ENCODE data around the gene XPO6.

The XPO6 gene

DNA sequence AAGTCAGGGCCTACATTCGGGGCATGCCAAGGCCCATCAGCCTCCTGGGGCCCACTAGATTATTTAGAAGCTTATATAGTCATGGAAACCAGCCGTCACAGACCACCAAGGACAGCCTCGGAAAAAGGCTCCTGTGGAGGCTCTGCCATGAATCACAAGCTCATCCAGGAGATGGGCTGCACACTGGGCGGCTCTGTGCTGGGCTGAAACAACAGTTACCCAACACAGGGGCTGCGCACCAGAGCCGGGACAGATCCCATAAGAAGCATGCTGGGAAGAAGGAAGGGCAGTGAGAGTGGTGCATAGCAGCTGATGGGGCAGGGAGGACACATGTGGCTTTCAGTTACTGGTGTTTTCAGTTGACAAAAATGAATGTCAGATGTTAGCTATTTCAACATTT is 80.6 kb downstream of the XPO6 start:
- TF ChIP-seq, protein P1, sequence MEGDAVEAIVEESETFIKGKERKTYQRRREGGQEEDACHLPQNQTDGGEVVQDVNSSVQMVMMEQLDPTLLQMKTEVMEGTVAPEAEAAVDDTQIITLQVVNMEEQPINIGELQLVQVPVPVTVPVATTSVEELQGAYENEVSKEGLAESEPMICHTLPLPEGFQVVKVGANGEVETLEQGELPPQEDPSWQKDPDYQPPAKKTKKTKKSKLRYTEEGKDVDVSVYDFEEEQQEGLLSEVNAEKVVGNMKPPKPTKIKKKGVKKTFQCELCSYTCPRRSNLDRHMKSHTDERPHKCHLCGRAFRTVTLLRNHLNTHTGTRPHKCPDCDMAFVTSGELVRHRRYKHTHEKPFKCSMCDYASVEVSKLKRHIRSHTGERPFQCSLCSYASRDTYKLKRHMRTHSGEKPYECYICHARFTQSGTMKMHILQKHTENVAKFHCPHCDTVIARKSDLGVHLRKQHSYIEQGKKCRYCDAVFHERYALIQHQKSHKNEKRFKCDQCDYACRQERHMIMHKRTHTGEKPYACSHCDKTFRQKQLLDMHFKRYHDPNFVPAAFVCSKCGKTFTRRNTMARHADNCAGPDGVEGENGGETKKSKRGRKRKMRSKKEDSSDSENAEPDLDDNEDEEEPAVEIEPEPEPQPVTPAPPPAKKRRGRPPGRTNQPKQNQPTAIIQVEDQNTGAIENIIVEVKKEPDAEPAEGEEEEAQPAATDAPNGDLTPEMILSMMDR (IDR thresholded peaks at IDR 0.05; ENCODE audit: insufficient read depth, low read depth, low read length, missing control alignments) = no peak
- DNase-seq (ENCODE audit: low read depth) = no peak
- no peak overlapping the region for H3K4me3 ChIP-seq (ENCODE audit: low read depth, low read length)

DNA sequence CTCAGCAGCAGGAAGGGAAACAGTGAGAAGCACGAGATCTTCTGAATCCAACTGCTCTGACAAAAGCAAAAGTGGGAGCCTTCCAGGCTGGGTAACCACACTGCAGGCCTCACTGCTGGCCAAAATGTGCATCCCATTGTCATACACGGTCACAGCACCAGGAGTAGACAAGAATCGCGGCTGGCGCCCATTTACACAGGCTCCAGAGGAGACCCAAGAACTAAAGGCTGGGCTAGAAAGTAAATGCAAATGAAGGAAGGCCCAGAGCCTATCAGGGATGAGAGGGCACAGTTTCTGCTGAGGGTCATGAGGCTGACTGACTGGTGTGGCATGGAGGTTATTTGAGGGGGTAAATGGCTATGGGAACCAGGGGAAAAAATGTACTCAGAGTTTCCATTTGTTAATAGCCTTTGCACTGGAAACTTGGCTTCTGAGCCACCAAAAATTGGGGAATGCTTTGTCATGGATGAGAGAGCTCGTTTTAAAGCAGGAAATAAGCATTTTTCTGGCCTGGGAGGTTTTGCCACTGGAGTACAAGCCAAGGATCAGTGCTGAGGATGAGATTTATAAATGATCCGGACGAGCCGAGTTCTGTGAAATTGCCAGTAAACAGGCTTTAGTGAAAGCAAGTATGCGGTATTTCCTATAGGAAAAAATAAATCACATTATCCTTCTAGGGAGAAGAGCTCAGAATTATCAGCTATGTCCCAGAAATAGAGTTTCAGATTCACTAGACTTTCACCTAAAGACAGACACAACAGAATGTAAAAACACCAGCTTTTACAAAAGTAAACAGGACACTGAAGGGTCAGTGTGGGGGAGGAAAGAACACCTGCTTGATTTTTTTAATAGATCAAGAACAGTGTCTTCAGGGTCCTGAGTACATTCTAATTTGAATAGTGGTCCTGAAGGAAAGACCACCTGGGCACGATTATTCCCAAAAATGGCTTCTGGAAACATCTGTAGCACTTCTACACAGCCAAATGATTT is 81.4 kb downstream of the XPO6 start:
- TF ChIP-seq, protein P1 (IDR thresholded peaks at IDR 0.05; ENCODE audit: insufficient read depth, low read depth, low read length, missing control alignments) = no peak
- no peak for DNase-seq (ENCODE audit: low read depth)

DNA sequence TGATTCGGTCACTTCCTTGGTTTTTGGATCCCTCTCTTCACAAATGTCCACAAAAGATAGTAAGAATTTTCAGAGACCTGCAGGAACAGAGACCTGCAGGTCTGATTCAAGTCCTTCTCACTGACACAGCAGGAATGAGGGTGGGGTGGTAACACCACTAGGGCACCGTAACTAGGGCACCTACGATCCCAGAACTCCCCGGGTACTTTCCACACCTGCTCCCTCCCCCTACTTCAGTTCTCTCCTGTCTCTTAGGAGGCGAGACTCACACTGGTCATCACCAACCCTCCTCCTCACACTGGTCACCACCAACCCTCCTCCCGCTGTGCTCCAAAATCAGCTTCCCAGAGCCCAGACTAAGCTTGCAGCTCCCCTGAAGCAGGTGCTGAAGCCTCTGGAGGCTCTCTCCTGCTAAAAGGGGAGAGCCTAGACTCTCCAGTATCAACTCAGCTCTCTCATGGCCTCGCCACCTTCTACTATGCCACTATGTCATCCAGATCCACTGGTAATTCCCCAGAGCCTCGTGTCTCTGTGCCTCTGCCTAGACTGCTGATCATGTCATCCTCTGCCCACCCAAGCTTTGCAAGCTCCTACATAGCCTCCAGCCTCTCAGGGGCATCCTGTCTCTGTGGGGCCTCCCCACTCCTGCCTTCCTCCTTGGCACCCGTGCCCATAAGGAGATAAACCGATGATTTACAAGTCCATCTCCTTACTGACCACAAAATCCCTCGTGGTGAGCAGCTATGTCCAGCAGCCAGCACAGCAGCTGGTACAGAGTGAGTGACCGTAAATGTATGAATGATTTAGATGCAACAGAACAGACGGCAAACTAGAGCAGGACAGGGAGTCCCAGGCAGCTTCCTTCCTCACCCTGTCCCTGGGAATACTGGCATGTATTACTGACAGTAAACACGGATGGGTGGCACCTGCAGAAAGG is 84.8 kb downstream of the XPO6 start:
- H3K4me3 ChIP-seq (ENCODE audit: low read depth, low read length) = no peak overlapping the region
- TF ChIP-seq, protein P1 (IDR thresholded peaks at IDR 0.05; ENCODE audit: insufficient read depth, low read depth, low read length, missing control alignments) = no peak
- peak; percentile 22 for DNase-seq (ENCODE audit: low read depth)

More for the DNA sequence above, 81.4 kb downstream of the XPO6 start:
- no peak overlapping the region for H3K4me3 ChIP-seq (ENCODE audit: low read depth, low read length)

DNA sequence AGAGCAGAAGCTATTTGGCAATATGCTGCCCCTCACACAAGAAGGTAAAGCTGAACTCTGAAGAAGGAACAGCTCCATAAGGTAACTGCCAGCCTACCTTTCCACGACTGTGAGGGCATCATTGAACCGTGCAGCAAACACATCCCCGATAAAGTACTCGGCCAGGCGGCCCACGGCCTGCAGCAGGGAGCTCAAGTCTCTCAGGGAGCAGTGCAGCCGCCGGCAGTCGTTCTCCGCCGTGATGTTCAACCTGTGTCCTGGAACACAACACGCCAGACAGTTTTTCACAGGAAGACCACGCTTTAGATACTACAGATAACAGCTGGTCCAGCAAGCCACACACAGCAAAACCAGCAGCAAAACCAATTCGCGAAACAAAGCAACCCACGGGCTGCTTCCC is 86.2 kb downstream of the XPO6 start:
- H3K4me3 ChIP-seq (ENCODE audit: low read depth, low read length) = no peak overlapping the region
- DNase-seq (ENCODE audit: low read depth) = no peak
- TF ChIP-seq, protein P1 (IDR thresholded peaks at IDR 0.05; ENCODE audit: insufficient read depth, low read depth, low read length, missing control alignments) = no peak

DNA sequence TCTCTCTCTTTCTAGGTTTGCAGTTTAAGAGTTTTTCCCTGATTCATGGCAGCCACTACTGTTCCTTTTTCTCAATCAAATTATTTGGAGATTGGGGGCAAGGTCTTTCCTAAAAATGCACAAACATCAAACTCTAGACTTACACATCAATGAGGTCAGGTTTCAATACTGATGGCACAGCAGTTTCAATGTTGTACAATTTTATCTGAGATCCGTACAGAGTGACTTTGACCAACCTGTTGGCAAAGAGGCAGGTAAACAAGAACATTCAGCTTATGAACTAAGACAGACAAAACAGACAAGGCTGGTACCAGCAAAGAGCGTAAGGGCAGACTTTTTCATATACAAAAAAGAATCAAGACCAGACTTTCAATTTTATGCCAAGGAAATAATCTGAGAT is 90.2 kb downstream of the XPO6 start:
- no peak for DNase-seq (ENCODE audit: low read depth)
- no peak overlapping the region for H3K4me3 ChIP-seq (ENCODE audit: low read depth, low read length)
- TF ChIP-seq, protein P1 (IDR thresholded peaks at IDR 0.05; ENCODE audit: insufficient read depth, low read depth, low read length, missing control alignments) = no peak

DNA sequence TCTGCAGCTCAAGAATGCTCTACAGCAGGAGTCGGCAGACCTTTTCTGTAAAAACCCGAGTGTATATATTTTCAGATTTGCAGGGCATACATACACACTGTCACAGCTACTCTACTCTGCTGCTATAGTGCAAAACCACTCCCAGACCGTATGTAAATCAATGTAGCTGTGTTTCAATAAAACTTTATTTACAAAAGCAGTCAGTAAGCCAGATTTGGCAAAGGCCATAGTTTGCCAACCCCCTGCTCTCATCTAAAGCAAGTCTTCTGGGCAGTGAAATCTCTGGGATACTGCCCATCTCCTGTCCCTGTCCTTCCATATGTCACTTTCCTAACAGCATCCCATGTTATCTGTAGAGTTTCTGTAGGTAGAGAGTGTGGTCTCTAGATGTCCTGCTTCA is 91.0 kb downstream of the XPO6 start:
- TF ChIP-seq, protein P1 (IDR thresholded peaks at IDR 0.05; ENCODE audit: insufficient read depth, low read depth, low read length, missing control alignments) = no peak
- H3K4me3 ChIP-seq (ENCODE audit: low read depth, low read length) = no peak overlapping the region
- DNase-seq (ENCODE audit: low read depth) = no peak

All from GM12865 (cell line).